Breast epithelium (tissue), 3 donors: ENCODE data around the gene PTDSS2.

ENCODE experiments used
- POLR2AphosphoS5 ChIP-seq, 3 donors: sonication (generic); formaldehyde crosslinking; IDR thresholded peaks; one replicate each; pipeline ENCODE4 v1.6.1; 2017; ENCODE audit warnings: antibody characterized with exemption in 3 of 3
- TF ChIP-seq, protein P1 (sequence below), 3 donors: fragments of 450-650 bp; IDR thresholded peaks; one replicate each; pipeline ENCODE4 v1.5.1; 2016 to 2017; ENCODE audit warnings: antibody characterized with exemption in 3 of 3, mild to moderate bottlenecking in 3 of 3, moderate library complexity in 3 of 3

DNA sequence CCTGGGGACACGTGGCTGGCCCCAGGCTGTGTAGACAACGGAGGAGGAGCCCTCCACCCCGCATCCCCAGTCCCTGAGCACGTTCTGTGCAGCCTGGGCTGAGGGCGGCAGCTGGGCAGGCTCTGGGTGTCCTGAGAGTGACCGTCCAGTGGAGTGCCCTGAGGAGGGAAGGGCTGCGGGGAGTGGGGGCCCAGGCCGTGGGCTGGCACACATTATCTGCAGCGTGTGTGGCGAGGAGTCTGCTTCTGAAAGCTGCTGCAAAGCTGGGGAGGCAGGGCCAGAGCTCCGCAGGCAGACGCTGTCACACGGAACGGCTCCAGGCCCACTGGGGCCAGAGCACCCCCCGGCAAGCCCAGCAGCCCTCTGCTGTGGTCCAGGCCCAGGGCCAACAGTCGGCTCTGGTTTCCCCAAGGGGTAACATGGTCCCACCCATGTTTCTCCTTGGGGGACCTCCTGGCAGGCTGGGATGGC lies 7.4 kb upstream of the PTDSS2 start:
- TF ChIP-seq, protein P1, sequence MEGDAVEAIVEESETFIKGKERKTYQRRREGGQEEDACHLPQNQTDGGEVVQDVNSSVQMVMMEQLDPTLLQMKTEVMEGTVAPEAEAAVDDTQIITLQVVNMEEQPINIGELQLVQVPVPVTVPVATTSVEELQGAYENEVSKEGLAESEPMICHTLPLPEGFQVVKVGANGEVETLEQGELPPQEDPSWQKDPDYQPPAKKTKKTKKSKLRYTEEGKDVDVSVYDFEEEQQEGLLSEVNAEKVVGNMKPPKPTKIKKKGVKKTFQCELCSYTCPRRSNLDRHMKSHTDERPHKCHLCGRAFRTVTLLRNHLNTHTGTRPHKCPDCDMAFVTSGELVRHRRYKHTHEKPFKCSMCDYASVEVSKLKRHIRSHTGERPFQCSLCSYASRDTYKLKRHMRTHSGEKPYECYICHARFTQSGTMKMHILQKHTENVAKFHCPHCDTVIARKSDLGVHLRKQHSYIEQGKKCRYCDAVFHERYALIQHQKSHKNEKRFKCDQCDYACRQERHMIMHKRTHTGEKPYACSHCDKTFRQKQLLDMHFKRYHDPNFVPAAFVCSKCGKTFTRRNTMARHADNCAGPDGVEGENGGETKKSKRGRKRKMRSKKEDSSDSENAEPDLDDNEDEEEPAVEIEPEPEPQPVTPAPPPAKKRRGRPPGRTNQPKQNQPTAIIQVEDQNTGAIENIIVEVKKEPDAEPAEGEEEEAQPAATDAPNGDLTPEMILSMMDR (IDR thresholded peaks at IDR 0.05) = no peak
- no peak for TF ChIP-seq POLR2AphosphoS5 (IDR thresholded peaks at IDR 0.05)
